ENCODE data around the gene RAB3GAP2.

GRCh38 chr1:220157738-220158137, 114.5 kb downstream of the RAB3GAP2 start:
- TF ChIP-seq CTCF (IDR thresholded peaks at IDR 0.05; ENCODE audit: low read depth, low read length, poor library complexity, severe bottlenecking) (no peak), EZH2phosphoT487 (IDR thresholded peaks at IDR 0.05; ENCODE audit: borderline replicate concordance, low read length) (no peak)
